ENCODE data around the gene PDE8B. TPM values are rescaled to one million over a fixed set of nuclear protein-coding genes. Genes with fewer than 3 reads are reported as not detected.

Gene PDE8B
- total and polyA plus RNA-seq, 2 experiments from 2014 or later: 0.45 to 0.91 TPM

DNA sequence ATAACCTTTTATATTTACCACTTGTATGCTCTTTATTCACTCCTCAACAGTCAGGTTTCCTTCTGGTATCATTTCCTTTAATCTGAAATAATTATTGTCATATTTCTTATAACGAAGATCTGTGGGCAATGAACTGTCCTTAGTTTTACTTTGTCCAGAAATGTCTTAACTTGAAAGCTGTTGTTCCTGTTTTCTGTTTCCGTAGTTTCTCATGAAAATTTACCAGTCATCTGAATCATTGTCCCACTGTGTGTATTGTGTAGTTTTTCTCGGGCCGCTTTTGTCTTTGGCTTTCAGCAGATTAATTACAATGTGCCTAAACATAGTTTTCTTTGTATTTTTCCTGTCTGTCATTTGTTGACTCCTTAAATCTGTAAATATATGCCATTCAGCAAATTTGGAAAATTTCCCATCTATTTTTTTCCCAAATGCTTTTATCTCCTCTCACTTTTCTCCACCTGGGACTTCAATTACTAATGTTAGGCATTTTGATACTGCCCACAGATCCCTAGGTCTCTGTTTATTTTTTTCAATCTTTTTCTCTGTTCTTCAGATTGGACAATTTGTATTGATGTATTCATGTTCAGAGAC, 74.9 kb downstream of the PDE8B start:
- no peak overlapping the region for H2AFZ ChIP-seq
- no peaks in the 10 kb centered on the region for H3K4me1 ChIP-seq (ENCODE audit: insufficient read depth)
- Mint-ChIP-seq H3K36me3 (ENCODE audit: low read depth) (no peaks in the 10 kb centered on the region), H3K27ac (no peak overlapping the region), H3K27me3 (ENCODE audit: insufficient read depth, low read depth, poor library complexity) (no peaks in the 10 kb centered on the region), H3K9me3 (no peaks in the 10 kb centered on the region), H3K4me1 (no peaks in the 10 kb centered on the region), H3K4me3 (no peak overlapping the region)
- no peaks in the 10 kb centered on the region for H3K79me2 ChIP-seq (replicated peaks; ENCODE audit: insufficient read depth)
- no peaks in the 10 kb centered on the region for H3F3A ChIP-seq (replicated peaks; ENCODE audit: low read depth)
- no peak overlapping the region for H3K4me2 ChIP-seq
- no peaks in the 10 kb centered on the region for H3K36me3 ChIP-seq (ENCODE audit: insufficient read depth)
- TF ChIP-seq ZNF114 (CRISPR knock-in tag; IDR thresholded peaks at IDR 0.05): no peak
- no peak overlapping the region for H3K27ac ChIP-seq (ENCODE audit: low read depth)
- no peak overlapping the region for H3K4me3 ChIP-seq
- no peaks in the 10 kb centered on the region for H4K20me1 ChIP-seq (replicated peaks; ENCODE audit: insufficient read depth)
- DNase-seq (ENCODE audit: low spot score) (no peak), ATAC-seq (no peak)
- H3K9me2 ChIP-seq (ENCODE audit: insufficient read depth): no peaks in the 10 kb centered on the region
- no peaks in the 10 kb centered on the region for H3K27me3 ChIP-seq (ENCODE audit: insufficient read depth)

DNA sequence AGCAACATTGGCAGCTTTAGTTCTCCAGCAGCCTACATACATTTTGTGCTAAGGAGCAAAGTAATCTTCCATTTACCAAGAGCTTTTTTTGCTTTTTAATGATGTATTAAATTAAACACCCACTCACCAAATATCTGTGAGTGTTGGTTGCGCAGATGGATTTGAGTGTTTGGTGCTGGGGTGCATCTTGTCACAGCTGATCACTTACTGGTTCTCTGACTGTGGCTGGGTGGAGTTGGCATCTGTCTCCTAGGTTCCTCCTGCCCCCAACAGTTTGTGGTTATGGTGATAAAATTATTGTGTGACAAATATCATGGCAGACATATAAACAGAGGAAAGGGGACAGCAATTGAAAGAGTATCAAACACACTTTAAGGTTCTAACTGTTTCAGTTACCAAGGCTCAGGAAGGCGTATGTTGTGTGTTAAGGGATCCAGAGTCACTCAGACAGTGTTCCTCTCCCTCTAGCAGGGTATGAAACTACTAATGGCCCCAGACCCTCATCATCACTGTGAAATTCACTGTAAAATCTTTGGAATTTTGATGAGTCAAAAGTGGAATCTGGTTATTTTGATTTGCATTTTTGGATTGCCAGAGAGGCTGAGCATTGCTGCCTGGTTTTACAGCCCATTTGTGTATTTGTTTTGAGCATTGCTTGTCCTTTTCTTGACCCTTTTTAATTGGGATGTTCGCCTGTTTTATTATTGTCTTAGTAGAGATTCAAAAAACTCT, 81.7 kb downstream of the PDE8B start:
- Mint-ChIP-seq H3K4me3 (no peak overlapping the region), H3K9me3 (no peaks in the 10 kb centered on the region), H3K27ac (no peak overlapping the region), H3K36me3 (ENCODE audit: low read depth) (no peaks in the 10 kb centered on the region), H3K27me3 (ENCODE audit: insufficient read depth, low read depth, poor library complexity) (no peaks in the 10 kb centered on the region), H3K4me1 (no peaks in the 10 kb centered on the region)
- ATAC-seq: no peak
- peaks cover 8% of the 10 kb centered on the region; the same call in 1 of the 2 replicates for H3K9me2 ChIP-seq (ENCODE audit: insufficient read depth)
- H3K27ac ChIP-seq (ENCODE audit: low read depth): no peak overlapping the region
- no peaks in the 10 kb centered on the region for H3K27me3 ChIP-seq (ENCODE audit: insufficient read depth)
- no peak for DNase-seq (ENCODE audit: low spot score)
- no peaks in the 10 kb centered on the region; the same call in 1 of the 2 replicates for H4K20me1 ChIP-seq (replicated peaks; ENCODE audit: insufficient read depth)
- H2AFZ ChIP-seq: no peak overlapping the region
- no peak overlapping the region for H3K4me2 ChIP-seq
- H3K4me3 ChIP-seq: no peak overlapping the region
- no peaks in the 10 kb centered on the region for H3K36me3 ChIP-seq (ENCODE audit: insufficient read depth)
- no peaks in the 10 kb centered on the region for H3K4me1 ChIP-seq (ENCODE audit: insufficient read depth)
- no peaks in the 10 kb centered on the region for H3K79me2 ChIP-seq (replicated peaks; ENCODE audit: insufficient read depth)
- no peaks in the 10 kb centered on the region for H3F3A ChIP-seq (replicated peaks; ENCODE audit: low read depth)
- TF ChIP-seq CREB1 (CRISPR knock-in tag; IDR thresholded peaks at IDR 0.05; ENCODE audit: low read depth) (no peak), ZNF114 (CRISPR knock-in tag; IDR thresholded peaks at IDR 0.05) (no peak), POLR2AphosphoS5 (IDR thresholded peaks at IDR 0.05; ENCODE audit: low read depth) (no peak), EZH2phosphoT487 (IDR thresholded peaks at IDR 0.05; ENCODE audit: unreplicated experiment) (no peak), JUNB (IDR thresholded peaks at IDR 0.05; ENCODE audit: unreplicated experiment) (no peak), ZNF331 (CRISPR knock-in tag; IDR thresholded peaks at IDR 0.05; ENCODE audit: low read depth) (no peak)
- TF ChIP-seq, protein P1, sequence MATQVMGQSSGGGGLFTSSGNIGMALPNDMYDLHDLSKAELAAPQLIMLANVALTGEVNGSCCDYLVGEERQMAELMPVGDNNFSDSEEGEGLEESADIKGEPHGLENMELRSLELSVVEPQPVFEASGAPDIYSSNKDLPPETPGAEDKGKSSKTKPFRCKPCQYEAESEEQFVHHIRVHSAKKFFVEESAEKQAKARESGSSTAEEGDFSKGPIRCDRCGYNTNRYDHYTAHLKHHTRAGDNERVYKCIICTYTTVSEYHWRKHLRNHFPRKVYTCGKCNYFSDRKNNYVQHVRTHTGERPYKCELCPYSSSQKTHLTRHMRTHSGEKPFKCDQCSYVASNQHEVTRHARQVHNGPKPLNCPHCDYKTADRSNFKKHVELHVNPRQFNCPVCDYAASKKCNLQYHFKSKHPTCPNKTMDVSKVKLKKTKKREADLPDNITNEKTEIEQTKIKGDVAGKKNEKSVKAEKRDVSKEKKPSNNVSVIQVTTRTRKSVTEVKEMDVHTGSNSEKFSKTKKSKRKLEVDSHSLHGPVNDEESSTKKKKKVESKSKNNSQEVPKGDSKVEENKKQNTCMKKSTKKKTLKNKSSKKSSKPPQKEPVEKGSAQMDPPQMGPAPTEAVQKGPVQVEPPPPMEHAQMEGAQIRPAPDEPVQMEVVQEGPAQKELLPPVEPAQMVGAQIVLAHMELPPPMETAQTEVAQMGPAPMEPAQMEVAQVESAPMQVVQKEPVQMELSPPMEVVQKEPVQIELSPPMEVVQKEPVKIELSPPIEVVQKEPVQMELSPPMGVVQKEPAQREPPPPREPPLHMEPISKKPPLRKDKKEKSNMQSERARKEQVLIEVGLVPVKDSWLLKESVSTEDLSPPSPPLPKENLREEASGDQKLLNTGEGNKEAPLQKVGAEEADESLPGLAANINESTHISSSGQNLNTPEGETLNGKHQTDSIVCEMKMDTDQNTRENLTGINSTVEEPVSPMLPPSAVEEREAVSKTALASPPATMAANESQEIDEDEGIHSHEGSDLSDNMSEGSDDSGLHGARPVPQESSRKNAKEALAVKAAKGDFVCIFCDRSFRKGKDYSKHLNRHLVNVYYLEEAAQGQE (IDR thresholded peaks at IDR 0.05; ENCODE audit: unreplicated experiment): no peak
- TF ChIP-seq, protein P2, sequence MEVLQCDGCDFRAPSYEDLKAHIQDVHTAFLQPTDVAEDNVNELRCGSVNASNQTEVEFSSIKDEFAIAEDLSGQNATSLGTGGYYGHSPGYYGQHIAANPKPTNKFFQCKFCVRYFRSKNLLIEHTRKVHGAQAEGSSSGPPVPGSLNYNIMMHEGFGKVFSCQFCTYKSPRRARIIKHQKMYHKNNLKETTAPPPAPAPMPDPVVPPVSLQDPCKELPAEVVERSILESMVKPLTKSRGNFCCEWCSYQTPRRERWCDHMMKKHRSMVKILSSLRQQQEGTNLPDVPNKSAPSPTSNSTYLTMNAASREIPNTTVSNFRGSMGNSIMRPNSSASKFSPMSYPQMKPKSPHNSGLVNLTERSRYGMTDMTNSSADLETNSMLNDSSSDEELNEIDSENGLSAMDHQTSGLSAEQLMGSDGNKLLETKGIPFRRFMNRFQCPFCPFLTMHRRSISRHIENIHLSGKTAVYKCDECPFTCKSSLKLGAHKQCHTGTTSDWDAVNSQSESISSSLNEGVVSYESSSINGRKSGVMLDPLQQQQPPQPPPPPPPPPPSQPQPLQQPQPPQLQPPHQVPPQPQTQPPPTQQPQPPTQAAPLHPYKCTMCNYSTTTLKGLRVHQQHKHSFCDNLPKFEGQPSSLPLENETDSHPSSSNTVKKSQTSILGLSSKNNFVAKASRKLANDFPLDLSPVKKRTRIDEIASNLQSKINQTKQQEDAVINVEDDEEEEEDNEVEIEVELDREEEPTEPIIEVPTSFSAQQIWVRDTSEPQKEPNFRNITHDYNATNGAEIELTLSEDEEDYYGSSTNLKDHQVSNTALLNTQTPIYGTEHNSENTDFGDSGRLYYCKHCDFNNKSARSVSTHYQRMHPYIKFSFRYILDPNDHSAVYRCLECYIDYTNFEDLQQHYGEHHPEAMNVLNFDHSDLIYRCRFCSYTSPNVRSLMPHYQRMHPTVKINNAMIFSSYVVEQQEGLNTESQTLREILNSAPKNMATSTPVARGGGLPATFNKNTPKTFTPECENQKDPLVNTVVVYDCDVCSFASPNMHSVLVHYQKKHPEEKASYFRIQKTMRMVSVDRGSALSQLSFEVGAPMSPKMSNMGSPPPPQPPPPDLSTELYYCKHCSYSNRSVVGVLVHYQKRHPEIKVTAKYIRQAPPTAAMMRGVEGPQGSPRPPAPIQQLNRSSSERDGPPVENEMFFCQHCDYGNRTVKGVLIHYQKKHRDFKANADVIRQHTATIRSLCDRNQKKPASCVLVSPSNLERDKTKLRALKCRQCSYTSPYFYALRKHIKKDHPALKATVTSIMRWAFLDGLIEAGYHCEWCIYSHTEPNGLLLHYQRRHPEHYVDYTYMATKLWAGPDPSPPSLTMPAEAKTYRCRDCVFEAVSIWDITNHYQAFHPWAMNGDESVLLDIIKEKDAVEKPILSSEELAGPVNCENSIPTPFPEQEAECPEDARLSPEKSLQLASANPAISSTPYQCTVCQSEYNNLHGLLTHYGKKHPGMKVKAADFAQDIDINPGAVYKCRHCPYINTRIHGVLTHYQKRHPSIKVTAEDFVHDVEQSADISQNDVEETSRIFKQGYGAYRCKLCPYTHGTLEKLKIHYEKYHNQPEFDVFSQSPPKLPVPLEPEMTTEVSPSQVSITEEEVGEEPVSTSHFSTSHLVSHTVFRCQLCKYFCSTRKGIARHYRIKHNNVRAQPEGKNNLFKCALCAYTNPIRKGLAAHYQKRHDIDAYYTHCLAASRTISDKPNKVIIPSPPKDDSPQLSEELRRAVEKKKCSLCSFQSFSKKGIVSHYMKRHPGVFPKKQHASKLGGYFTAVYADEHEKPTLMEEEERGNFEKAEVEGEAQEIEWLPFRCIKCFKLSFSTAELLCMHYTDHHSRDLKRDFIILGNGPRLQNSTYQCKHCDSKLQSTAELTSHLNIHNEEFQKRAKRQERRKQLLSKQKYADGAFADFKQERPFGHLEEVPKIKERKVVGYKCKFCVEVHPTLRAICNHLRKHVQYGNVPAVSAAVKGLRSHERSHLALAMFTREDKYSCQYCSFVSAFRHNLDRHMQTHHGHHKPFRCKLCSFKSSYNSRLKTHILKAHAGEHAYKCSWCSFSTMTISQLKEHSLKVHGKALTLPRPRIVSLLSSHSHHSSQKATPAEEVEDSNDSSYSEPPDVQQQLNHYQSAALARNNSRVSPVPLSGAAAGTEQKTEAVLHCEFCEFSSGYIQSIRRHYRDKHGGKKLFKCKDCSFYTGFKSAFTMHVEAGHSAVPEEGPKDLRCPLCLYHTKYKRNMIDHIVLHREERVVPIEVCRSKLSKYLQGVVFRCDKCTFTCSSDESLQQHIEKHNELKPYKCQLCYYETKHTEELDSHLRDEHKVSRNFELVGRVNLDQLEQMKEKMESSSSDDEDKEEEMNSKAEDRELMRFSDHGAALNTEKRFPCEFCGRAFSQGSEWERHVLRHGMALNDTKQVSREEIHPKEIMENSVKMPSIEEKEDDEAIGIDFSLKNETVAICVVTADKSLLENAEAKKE (CRISPR knock-in tag; IDR thresholded peaks at IDR 0.05): no peak
- TF ChIP-seq, protein P3, sequence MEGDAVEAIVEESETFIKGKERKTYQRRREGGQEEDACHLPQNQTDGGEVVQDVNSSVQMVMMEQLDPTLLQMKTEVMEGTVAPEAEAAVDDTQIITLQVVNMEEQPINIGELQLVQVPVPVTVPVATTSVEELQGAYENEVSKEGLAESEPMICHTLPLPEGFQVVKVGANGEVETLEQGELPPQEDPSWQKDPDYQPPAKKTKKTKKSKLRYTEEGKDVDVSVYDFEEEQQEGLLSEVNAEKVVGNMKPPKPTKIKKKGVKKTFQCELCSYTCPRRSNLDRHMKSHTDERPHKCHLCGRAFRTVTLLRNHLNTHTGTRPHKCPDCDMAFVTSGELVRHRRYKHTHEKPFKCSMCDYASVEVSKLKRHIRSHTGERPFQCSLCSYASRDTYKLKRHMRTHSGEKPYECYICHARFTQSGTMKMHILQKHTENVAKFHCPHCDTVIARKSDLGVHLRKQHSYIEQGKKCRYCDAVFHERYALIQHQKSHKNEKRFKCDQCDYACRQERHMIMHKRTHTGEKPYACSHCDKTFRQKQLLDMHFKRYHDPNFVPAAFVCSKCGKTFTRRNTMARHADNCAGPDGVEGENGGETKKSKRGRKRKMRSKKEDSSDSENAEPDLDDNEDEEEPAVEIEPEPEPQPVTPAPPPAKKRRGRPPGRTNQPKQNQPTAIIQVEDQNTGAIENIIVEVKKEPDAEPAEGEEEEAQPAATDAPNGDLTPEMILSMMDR (conservative IDR thresholded peaks at IDR 0.05; ENCODE audit: low read depth in 2 of 2): no peak

All from GM23338 (cell line).